HCT116 (cell line): ENCODE measurements around the gene CFDP1.

Experiments used
- CTCF ChIP-seq, 3 experiments: fragments of 200-600 bp in 1 of 3; sonication (generic) in 1 of 3; IDR thresholded peaks in 2 of 3; conservative IDR thresholded peaks in 1 of 3; 2 replicates each; pipeline ENCODE4 v1.5.1; 2012 to 2017; ENCODE audit warnings: low read depth in 2 of 3, low read length in 2 of 3, antibody characterized with exemption in 1 of 3, borderline replicate concordance in 1 of 3, control low read depth in 1 of 3, mild to moderate bottlenecking in 1 of 3, mixed read lengths in 1 of 3, mixed run types in 1 of 3, moderate library complexity in 1 of 3; ENCODE audit not compliant: insufficient read depth in 1 of 3
- ELF1 ChIP-seq: IDR thresholded peaks from 2 replicates; pipeline ENCODE4 v1.6.1; 2012; ENCODE audit warnings: low read depth, borderline replicate concordance
- EZH2phosphoT487 ChIP-seq: fragments of 200-600 bp; IDR thresholded peaks from 2 replicates; pipeline ENCODE4 v1.6.1; 2018; ENCODE audit warnings: antibody characterized with exemption, borderline replicate concordance
- JUND ChIP-seq: IDR thresholded peaks from 2 replicates; pipeline ENCODE4 v1.6.1; 2012
- POLR2A ChIP-seq: IDR thresholded peaks from 2 replicates; pipeline ENCODE4 v1.7.0; 2011; ENCODE audit warnings: borderline replicate concordance; ENCODE audit not compliant: insufficient read depth, insufficient read length; ENCODE audit errors: extremely low read depth
- POLR2AphosphoS5 ChIP-seq: IDR thresholded peaks from 2 replicates; pipeline ENCODE4 v1.6.1; 2011; ENCODE audit warnings: mild to moderate bottlenecking, low read depth, low read length, moderate library complexity
- SP1 ChIP-seq: IDR thresholded peaks from 2 replicates; pipeline ENCODE4 v1.6.1; 2012; ENCODE audit warnings: low read depth
- ZNF274 ChIP-seq: fragments of 200-500 bp; sonication (Bioruptor generic); IDR thresholded peaks from 2 replicates; pipeline ENCODE4 v1.6.1; 2014; ENCODE audit warnings: mild to moderate bottlenecking, low read depth, low read length, inconsistent platforms

DNA sequence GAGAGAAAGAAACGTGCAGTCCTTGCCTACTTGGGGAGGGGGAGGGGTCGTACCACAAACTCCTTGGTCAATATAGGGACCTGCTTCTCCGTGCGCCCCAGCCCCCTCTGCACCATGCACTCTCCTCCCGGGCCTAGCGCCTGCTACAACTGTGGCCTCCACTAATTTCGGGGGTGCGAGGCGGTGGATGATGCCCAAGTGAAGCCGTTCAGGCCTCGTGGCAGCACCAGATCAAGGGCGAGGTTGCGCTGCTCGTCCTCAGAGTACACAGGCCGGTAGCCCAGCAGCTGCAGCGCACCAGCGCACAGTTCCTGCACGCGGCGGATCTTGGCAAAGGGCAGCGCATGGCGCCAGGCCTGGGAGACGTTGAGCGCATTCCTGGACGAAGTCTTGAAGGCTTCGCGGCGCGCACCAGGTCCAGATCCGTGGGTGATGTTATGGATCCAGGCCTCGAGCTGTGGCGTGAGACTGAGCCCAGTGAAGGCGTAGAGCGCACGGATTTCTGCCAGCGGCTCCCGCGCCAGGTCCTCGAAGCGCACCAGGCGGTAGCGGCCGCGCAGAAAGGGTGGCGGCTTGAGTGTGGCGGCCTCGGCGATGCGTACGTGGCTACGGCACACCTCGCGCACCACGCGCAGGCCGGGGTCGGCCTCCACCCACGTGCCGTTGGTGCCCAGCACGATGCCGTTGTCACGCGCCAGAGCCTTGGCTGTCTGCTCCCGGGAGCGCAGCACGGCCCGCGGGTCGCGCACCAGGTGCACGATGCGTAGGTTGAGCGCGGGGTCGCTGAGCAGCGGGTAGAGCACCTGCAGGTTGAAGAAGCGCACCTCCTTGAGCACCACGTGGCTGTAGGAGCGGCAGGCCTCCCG, 45.4 kb upstream of the CFDP1 start:
- TF ChIP-seq POLR2AphosphoS5, result no peak
- TF ChIP-seq CTCF (IDR thresholded peaks at IDR 0.05 in 2 of 3, conservative IDR thresholded peaks at IDR 0.05 in 1 of 3; ENCODE audit: borderline replicate concordance in 1 of 3, insufficient read depth in 1 of 3, low read depth in 2 of 3, low read length in 2 of 3), result no peak
- no peak for TF ChIP-seq SP1
- no peak for TF ChIP-seq ZNF274
- TF ChIP-seq EZH2phosphoT487, result no peak
- no peak for TF ChIP-seq ELF1
- TF ChIP-seq JUND, result no peak
- no peak for TF ChIP-seq POLR2A
